ENCODE measurements around the gene LEP. TPM values are rescaled to one million over a fixed set of nuclear protein-coding genes. Genes with fewer than 3 reads are reported as not detected.

LEP gene
- total RNA-seq, 3 donors from 2014 or later (not counting 1 experiment from before 2014, with no cell fraction given), result not detected

DNA sequence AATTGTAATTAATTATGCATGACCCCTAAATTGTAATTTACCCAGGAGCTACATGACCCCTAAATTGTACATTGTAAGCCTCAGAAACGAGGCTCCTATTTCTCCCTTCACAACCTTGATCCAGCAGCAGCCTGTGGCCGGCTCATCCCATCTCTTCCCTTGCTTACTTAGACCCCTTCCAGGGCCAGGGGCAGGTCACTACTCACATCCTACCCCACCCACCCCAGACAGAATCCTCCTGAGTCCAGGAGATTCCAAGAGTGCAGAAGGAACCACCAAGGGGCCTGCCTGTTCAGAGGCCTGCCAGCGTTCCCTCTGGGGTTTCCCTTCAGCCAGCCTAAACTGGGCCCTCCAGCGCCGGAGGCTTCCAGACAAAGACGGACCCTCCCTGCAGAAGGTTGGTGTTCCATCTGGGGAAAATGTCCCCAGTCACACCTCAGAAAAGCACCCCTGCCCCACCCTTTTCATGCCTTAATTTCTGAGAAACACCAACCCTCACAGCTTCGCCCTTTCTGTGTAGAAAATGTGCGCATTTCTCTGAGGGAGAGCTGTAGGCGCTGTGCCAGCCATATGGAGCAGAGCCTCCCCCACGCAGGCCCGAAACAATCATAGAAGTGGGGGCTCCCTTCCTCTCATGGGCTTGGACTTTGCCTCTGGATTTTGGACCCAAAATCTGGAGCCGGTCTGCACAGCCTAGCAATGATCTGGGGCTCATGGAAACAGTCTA is 19.2 kb downstream of the LEP start:
- no peaks in the 10 kb centered on the region for H3K27me3 ChIP-seq (ENCODE audit: control insufficient read depth, insufficient read depth, low read length)
- DNase-seq (no peak), ATAC-seq (no peak)
- H3K4me3 ChIP-seq (ENCODE audit: low read length), result no peak overlapping the region
- H3K9me3 Mint-ChIP-seq, result no peaks in the 10 kb centered on the region
- TF ChIP-seq, protein P1, sequence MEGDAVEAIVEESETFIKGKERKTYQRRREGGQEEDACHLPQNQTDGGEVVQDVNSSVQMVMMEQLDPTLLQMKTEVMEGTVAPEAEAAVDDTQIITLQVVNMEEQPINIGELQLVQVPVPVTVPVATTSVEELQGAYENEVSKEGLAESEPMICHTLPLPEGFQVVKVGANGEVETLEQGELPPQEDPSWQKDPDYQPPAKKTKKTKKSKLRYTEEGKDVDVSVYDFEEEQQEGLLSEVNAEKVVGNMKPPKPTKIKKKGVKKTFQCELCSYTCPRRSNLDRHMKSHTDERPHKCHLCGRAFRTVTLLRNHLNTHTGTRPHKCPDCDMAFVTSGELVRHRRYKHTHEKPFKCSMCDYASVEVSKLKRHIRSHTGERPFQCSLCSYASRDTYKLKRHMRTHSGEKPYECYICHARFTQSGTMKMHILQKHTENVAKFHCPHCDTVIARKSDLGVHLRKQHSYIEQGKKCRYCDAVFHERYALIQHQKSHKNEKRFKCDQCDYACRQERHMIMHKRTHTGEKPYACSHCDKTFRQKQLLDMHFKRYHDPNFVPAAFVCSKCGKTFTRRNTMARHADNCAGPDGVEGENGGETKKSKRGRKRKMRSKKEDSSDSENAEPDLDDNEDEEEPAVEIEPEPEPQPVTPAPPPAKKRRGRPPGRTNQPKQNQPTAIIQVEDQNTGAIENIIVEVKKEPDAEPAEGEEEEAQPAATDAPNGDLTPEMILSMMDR (IDR thresholded peaks at IDR 0.05), result no peak
- H3K4me3 Mint-ChIP-seq, result no peak overlapping the region
- H3K27ac Mint-ChIP-seq, result no peak overlapping the region
- intact Hi-C loops (cut with micrococcal nuclease), result no loop called here
- 91% methylated on average over 12 of the region's 12 CpGs for WGBS (ENCODE audit: insufficient coverage)
- peaks cover 0 to 2% of the 10 kb centered on the region in 2 donors for H3K27me3 Mint-ChIP-seq (ENCODE audit: low read depth in 2 of 2)
- H3K9me3 ChIP-seq (ENCODE audit: control insufficient read depth, insufficient read depth, low read length), result no peaks in the 10 kb centered on the region
- no peaks in the 10 kb centered on the region for H3K36me3 ChIP-seq (ENCODE audit: control insufficient read depth, insufficient read depth, low read length)
- H3K36me3 Mint-ChIP-seq, result no peaks in the 10 kb centered on the region
- peaks cover 0 to 6% of the 10 kb centered on the region in 2 donors for H3K4me1 Mint-ChIP-seq
- no peaks in the 10 kb centered on the region for H3K4me1 ChIP-seq (ENCODE audit: control insufficient read depth, insufficient read depth, low read length)
- H3K27ac ChIP-seq (ENCODE audit: low read length), result no peak overlapping the region

DNA sequence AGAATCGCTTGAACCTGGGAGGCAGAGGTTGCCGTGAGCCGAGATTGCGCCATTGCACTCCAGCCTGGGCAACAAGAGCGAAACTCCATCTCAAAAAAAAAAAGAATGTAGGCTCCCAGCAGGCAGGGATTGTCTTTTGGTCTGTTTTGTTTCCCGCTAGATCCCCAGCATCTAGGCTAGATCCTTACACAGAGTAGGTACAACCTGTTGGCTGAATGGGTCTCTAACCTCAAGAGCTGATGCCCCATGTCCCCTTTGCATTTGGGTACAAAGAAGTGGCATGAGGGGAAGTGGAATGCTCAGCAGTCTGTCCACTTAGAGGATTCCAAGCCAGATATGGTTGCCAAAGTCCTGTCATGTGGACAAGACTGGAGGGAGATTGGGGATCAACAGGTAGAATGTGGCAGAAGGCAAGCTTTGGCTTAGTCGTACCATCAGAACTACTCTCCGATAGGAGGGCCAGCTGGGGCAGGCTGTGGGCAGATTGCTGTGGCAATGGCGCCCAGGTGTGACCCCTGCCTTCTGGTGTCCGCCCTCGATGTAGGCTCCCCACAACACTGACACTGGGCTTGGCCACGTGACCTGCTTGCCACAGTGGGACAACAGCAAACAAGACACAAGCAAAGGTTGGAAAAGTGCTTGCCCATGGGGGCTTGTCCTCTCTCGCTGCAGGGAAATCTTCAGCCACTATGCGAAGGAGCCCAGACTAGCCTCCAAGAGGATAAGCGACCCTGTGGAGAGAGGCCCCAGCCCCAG is 21.4 kb downstream of the LEP start:
- WGBS (ENCODE audit: insufficient coverage), result 88% methylated on average over 15 of the region's 15 CpGs

GRCh38 chr7:128263420-128263819 is 22.3 kb downstream of the LEP start:
- no peak for ATAC-seq
- H3K27me3 ChIP-seq (ENCODE audit: control insufficient read depth, insufficient read depth, low read length), result no peaks in the 10 kb centered on the region
- peaks cover under 1 to 4% of the 10 kb centered on the region in 2 donors for H3K27me3 Mint-ChIP-seq (ENCODE audit: low read depth in 2 of 2)
- WGBS (ENCODE audit: insufficient coverage), result 89% methylated on average over 3 of the region's 3 CpGs
- TF ChIP-seq, protein P1 (IDR thresholded peaks at IDR 0.05), result no peak
- no peak overlapping the region for H3K27ac ChIP-seq (ENCODE audit: low read length)
- no peaks in the 10 kb centered on the region for H3K36me3 ChIP-seq (ENCODE audit: control insufficient read depth, insufficient read depth, low read length)
- no peak overlapping the region for H3K4me3 Mint-ChIP-seq
- no peak overlapping the region for H3K4me3 ChIP-seq (ENCODE audit: low read length)
- H3K9me3 ChIP-seq (ENCODE audit: control insufficient read depth, insufficient read depth, low read length), result no peaks in the 10 kb centered on the region
- no peaks in the 10 kb centered on the region for H3K9me3 Mint-ChIP-seq
- no peaks in the 10 kb centered on the region for H3K4me1 ChIP-seq (ENCODE audit: control insufficient read depth, insufficient read depth, low read length)
- DNase-seq, result no peak
- H3K36me3 Mint-ChIP-seq, result no peaks in the 10 kb centered on the region
- H3K27ac Mint-ChIP-seq, result no peak overlapping the region
- intact Hi-C loops (cut with micrococcal nuclease), result no loop called here
- no peaks in the 10 kb centered on the region for H3K4me1 Mint-ChIP-seq

More for the DNA sequence above, 21.4 kb downstream of the LEP start:
- Mint-ChIP-seq H3K4me1 (no peaks in the 10 kb centered on the region), H3K36me3 (no peaks in the 10 kb centered on the region), H3K4me3 (no peak overlapping the region), H3K27ac (no peak overlapping the region), H3K27me3 (ENCODE audit: low read depth in 2 of 2) (peaks cover 0 to 4% of the 10 kb centered on the region in 2 donors), H3K9me3 (no peaks in the 10 kb centered on the region)
- Histone ChIP-seq H3K27me3 (ENCODE audit: control insufficient read depth, insufficient read depth, low read length) (no peaks in the 10 kb centered on the region), H3K9me3 (ENCODE audit: control insufficient read depth, insufficient read depth, low read length) (no peaks in the 10 kb centered on the region), H3K27ac (ENCODE audit: low read length) (no peak overlapping the region), H3K36me3 (ENCODE audit: control insufficient read depth, insufficient read depth, low read length) (no peaks in the 10 kb centered on the region), H3K4me1 (ENCODE audit: control insufficient read depth, insufficient read depth, low read length) (no peaks in the 10 kb centered on the region), H3K4me3 (ENCODE audit: low read length) (no peak overlapping the region)
- intact Hi-C loops (cut with micrococcal nuclease), result no loop called here
- DNase-seq, result no peak
- no peak for ATAC-seq
- TF ChIP-seq, protein P1 (IDR thresholded peaks at IDR 0.05), result no peak
